ENCODE measurements around the gene PARK7. TPM values are rescaled to one million over a fixed set of nuclear protein-coding genes. Genes with fewer than 3 reads are reported as not detected.
A peak's percentile ranks its signal among the peaks of the same experiment; 100 is the strongest.

Gene PARK7
- total RNA-seq, 1 experiment from 2014 or later = 352 TPM

GRCh38 chr1:7954683-7955082 is 6.8 kb upstream of the PARK7 start:
- peak overlapping the region; percentile 74 for H3K27ac ChIP-seq (ENCODE audit: low read depth, low read length, poor library complexity, severe bottlenecking)

GRCh38 chr1:7956218-7957032 is 5.1 kb upstream of the PARK7 start:
- Histone ChIP-seq H3K4me3 (ENCODE audit: low read depth, low read length, poor library complexity, severe bottlenecking) (no peak overlapping the region), H3K9me3 (ENCODE audit: low read depth, low read length, poor library complexity, severe bottlenecking) (no peaks in the 10 kb centered on the region), H3K27ac (ENCODE audit: low read depth, low read length, poor library complexity, severe bottlenecking) (no peak overlapping the region), H3K36me3 (ENCODE audit: insufficient read depth, low read length, poor library complexity, severe bottlenecking) (no peaks in the 10 kb centered on the region), H3K27me3 (replicated peaks; ENCODE audit: insufficient read depth, low read depth, low read length, poor library complexity) (no peaks in the 10 kb centered on the region), H3K4me1 (ENCODE audit: insufficient read depth, low read length, poor library complexity, severe bottlenecking) (no peaks in the 10 kb centered on the region)
- POLR2A ChIA-PET (ENCODE audit: low non-redundant PET) = no interaction called here
- DNase-seq (ENCODE audit: low spot score) = no peak
- CTCF ChIA-PET = no interaction called here
- intact Hi-C loops (cut with micrococcal nuclease; ENCODE audit: unreplicated experiment) = no loop called here
- TF ChIP-seq CTCF (conservative IDR thresholded peaks at IDR 0.05; ENCODE audit: low read depth, low read length) = no peak
- TF ChIP-seq EZH2 (IDR thresholded peaks at IDR 0.05; ENCODE audit: borderline replicate concordance, low read depth, low read length, poor library complexity, severe bottlenecking) = no peak
- BruUV-seq (replicated peaks) = no TSS peak

More at GRCh38 chr1:7954683-7955082, 6.8 kb upstream of the PARK7 start:
- Histone ChIP-seq H3K4me1 (ENCODE audit: insufficient read depth, low read length, poor library complexity, severe bottlenecking) (no peaks in the 10 kb centered on the region), H3K27me3 (replicated peaks; ENCODE audit: insufficient read depth, low read depth, low read length, poor library complexity) (no peaks in the 10 kb centered on the region), H3K9me3 (ENCODE audit: low read depth, low read length, poor library complexity, severe bottlenecking) (no peaks in the 10 kb centered on the region), H3K36me3 (ENCODE audit: insufficient read depth, low read length, poor library complexity, severe bottlenecking) (no peaks in the 10 kb centered on the region), H3K4me3 (ENCODE audit: low read depth, low read length, poor library complexity, severe bottlenecking) (peak overlapping the region; percentile 58)
- no peak for DNase-seq (ENCODE audit: low spot score)
- no peak for TF ChIP-seq EZH2 (IDR thresholded peaks at IDR 0.05; ENCODE audit: borderline replicate concordance, low read depth, low read length, poor library complexity, severe bottlenecking)
- CTCF ChIA-PET = no interaction called here
- intact Hi-C loops (cut with micrococcal nuclease; ENCODE audit: unreplicated experiment) = no loop called here
- TSS peak; percentile 97 for BruUV-seq (replicated peaks)
- POLR2A ChIA-PET (ENCODE audit: low non-redundant PET) = no interaction called here

GRCh38 chr1:7960165-7960564 is 1.3 kb upstream of the PARK7 start:
- intact Hi-C loops (cut with micrococcal nuclease; ENCODE audit: unreplicated experiment) = loop anchor here (10.0 kb wide), 1 partner anchor 55 kb away; no protein-coding TSS in a partner anchor
- Histone ChIP-seq H3K36me3 (ENCODE audit: insufficient read depth, low read length, poor library complexity, severe bottlenecking) (peaks cover 24% of the 10 kb centered on the region), H3K27ac (ENCODE audit: low read depth, low read length, poor library complexity, severe bottlenecking) (no peak overlapping the region), H3K9me3 (ENCODE audit: low read depth, low read length, poor library complexity, severe bottlenecking) (no peaks in the 10 kb centered on the region), H3K4me1 (ENCODE audit: insufficient read depth, low read length, poor library complexity, severe bottlenecking) (no peaks in the 10 kb centered on the region), H3K27me3 (replicated peaks; ENCODE audit: insufficient read depth, low read depth, low read length, poor library complexity) (no peaks in the 10 kb centered on the region), H3K4me3 (ENCODE audit: low read depth, low read length, poor library complexity, severe bottlenecking) (peak overlapping the region; percentile 75)
- CTCF ChIA-PET = no interaction called here
- TF ChIP-seq EZH2 (IDR thresholded peaks at IDR 0.05; ENCODE audit: borderline replicate concordance, low read depth, low read length, poor library complexity, severe bottlenecking) (no peak), CTCF (conservative IDR thresholded peaks at IDR 0.05; ENCODE audit: low read depth, low read length) (no peak)
- POLR2A ChIA-PET (ENCODE audit: low non-redundant PET) = no interaction called here
- DNase-seq (ENCODE audit: low spot score) = no peak
- BruUV-seq (replicated peaks) = no TSS peak
